HepG2 (cell line): ENCODE results near the gene BMPR2. TPM values are rescaled to one million over a fixed set of nuclear protein-coding genes. Genes with fewer than 3 reads are reported as not detected.

Experiments used
- AKAP8 ChIP-seq: sonication (generic); formaldehyde crosslinking; IDR thresholded peaks from 2 replicates; pipeline ENCODE4 v1.5.1; 2020; ENCODE audit warnings: mild to moderate bottlenecking, missing genetic modification reagents
- ARID2 ChIP-seq: sonication (generic); formaldehyde crosslinking; IDR thresholded peaks from 2 replicates; pipeline ENCODE4 v1.8.1; 2022; ENCODE audit warnings: mild to moderate bottlenecking, missing genetic modification reagents, borderline replicate concordance
- BRCA1 ChIP-seq: sonication (generic); formaldehyde crosslinking; IDR thresholded peaks from 2 replicates; pipeline ENCODE4 v1.4.0; 2020; ENCODE audit warnings: missing genetic modification reagents
- GFI1 ChIP-seq: sonication (generic); formaldehyde crosslinking; IDR thresholded peaks from 2 replicates; pipeline ENCODE4 v1.5.0; 2020; ENCODE audit warnings: missing genetic modification reagents, mild to moderate bottlenecking, borderline replicate concordance
- HOXA9 ChIP-seq: sonication (generic); formaldehyde crosslinking; IDR thresholded peaks from 2 replicates; pipeline ENCODE4 v1.8.1; 2022; ENCODE audit warnings: missing genetic modification reagents, mild to moderate bottlenecking, moderate library complexity, borderline replicate concordance
- IKZF4 ChIP-seq: sonication (generic); formaldehyde crosslinking; IDR thresholded peaks from 2 replicates; pipeline ENCODE4 v1.5.1; 2020; ENCODE audit warnings: borderline replicate concordance, mild to moderate bottlenecking, low read depth, missing genetic modification reagents; ENCODE audit errors: not compliant biosample characterization
- MAZ ChIP-seq, 2 experiments: sonication (generic) in 1 of 2; formaldehyde crosslinking in 1 of 2; IDR thresholded peaks; 2 replicates each; pipeline versions ENCODE4 v1.5.0 to v1.6.1; 2012 to 2020; ENCODE audit warnings: low read depth in 2 of 2, mild to moderate bottlenecking in 2 of 2, borderline replicate concordance in 1 of 2, improper control_type of control experiment in 1 of 2, low read length in 1 of 2, missing genetic modification reagents in 1 of 2, moderate library complexity in 1 of 2
- MYC ChIP-seq: sonication (generic); formaldehyde crosslinking; IDR thresholded peaks from 2 replicates; pipeline ENCODE4 v1.9.0; 2021; ENCODE audit warnings: missing genetic modification reagents, borderline replicate concordance
- PLSCR1 ChIP-seq: sonication (generic); formaldehyde crosslinking; IDR thresholded peaks from 2 replicates; pipeline ENCODE4 v1.5.0; 2020; ENCODE audit warnings: missing genetic modification reagents, mild to moderate bottlenecking, borderline replicate concordance
- SETDB1 ChIP-seq: sonication (generic); formaldehyde crosslinking; IDR thresholded peaks from 2 replicates; pipeline ENCODE4 v1.5.1; 2020; ENCODE audit warnings: missing genetic modification reagents, mild to moderate bottlenecking, borderline replicate concordance
- SP2 ChIP-seq: sonication (generic); formaldehyde crosslinking; IDR thresholded peaks from 2 replicates; pipeline ENCODE4 v1.5.1; 2020; ENCODE audit warnings: mild to moderate bottlenecking, missing genetic modification reagents
- TRIM22 ChIP-seq: fragments of 450-650 bp; IDR thresholded peaks from 2 replicates; pipeline ENCODE4 v1.6.1; 2017
- ZFP1 ChIP-seq: IDR thresholded peaks from 2 replicates; pipeline ENCODE4 v1.6.1; 2016
- ZFX ChIP-seq: sonication (generic); formaldehyde crosslinking; IDR thresholded peaks from 2 replicates; pipeline ENCODE4 v1.4.0; 2020; ENCODE audit warnings: mild to moderate bottlenecking, low read depth, missing genetic modification reagents, moderate library complexity
- ZMAT5 ChIP-seq: sonication (generic); formaldehyde crosslinking; IDR thresholded peaks from 2 replicates; pipeline ENCODE4 v1.5.0; 2020; ENCODE audit warnings: mild to moderate bottlenecking, low read depth, missing genetic modification reagents, borderline replicate concordance
- ZNF142 ChIP-seq: sonication (generic); formaldehyde crosslinking; IDR thresholded peaks from 2 replicates; pipeline ENCODE4 v1.4.0; 2020; ENCODE audit warnings: missing genetic modification reagents
- ZNF292 ChIP-seq: sonication (generic); formaldehyde crosslinking; IDR thresholded peaks from 2 replicates; pipeline ENCODE4 v1.8.1; 2022; ENCODE audit warnings: mild to moderate bottlenecking, low read depth, missing genetic modification reagents, borderline replicate concordance
- ZNF331 ChIP-seq: sonication (generic); formaldehyde crosslinking; IDR thresholded peaks from 2 replicates; pipeline ENCODE4 v1.4.0; 2020; ENCODE audit warnings: missing genetic modification reagents
- ZNF746 ChIP-seq: sonication (generic); formaldehyde crosslinking; IDR thresholded peaks from 2 replicates; pipeline ENCODE4 v1.8.0; 2022; ENCODE audit warnings: mild to moderate bottlenecking, missing genetic modification reagents
- ZSCAN30 ChIP-seq: sonication (generic); formaldehyde crosslinking; IDR thresholded peaks from 2 replicates; pipeline ENCODE4 v1.5.0; 2020; ENCODE audit warnings: mild to moderate bottlenecking, missing genetic modification reagents
- polyA plus RNA-seq, 8 experiments: library from polyadenylated mRNA; depleted of rRNA in 3 of 8; stranded (reverse) in 7 of 8; unstranded in 1 of 8; fragments of >200 nt; fragmentation: Illumina TruSeq in 4 of 8; extraction: Trizol in 4 of 8; gene quantifications; 2 replicates each; pipeline versions ENCODE4 v1.2.1 to v1.2.3, GENCODE V29; 2011 to 2016; ENCODE audit warnings: low read depth in 4 of 8, missing spikeins in 1 of 8, mixed read lengths in 1 of 8; ENCODE audit not compliant: insufficient read depth in 1 of 8
- total RNA-seq, 5 experiments: library from RNA; depleted of rRNA; stranded (reverse); fragments of >200 nt; fragmentation: Illumina TruSeq; extraction: Trizol; gene quantifications; 2 replicates each; pipeline ENCODE4 v1.2.3, GENCODE V29; 2016; ENCODE audit warnings: low read depth in 1 of 5

The BMPR2 gene
- total and polyA plus RNA-seq, 2 of the 13 experiments (the other 11 are each of a cell fraction or from before 2014, with no cell fraction given) = 5.5 to 10.3 TPM

- no peak for TF ChIP-seq HOXA9 (CRISPR knock-in tag)
- no peak; the same call in 1 of the 2 replicates for TF ChIP-seq ARID2 (CRISPR knock-in tag)
- no peak; the same call in 1 of the 2 replicates for TF ChIP-seq BRCA1 (CRISPR knock-in tag)
- TF ChIP-seq GFI1 (CRISPR knock-in tag) = peak; percentile 61
- TF ChIP-seq ZMAT5 (CRISPR knock-in tag) = no peak
- peak; percentile 78 for TF ChIP-seq ZNF331
- TF ChIP-seq ZNF292 = peak; percentile 21; the same call in 1 of the 2 replicates
- TF ChIP-seq ZNF746 = no peak; the same call in 1 of the 2 replicates
- TF ChIP-seq IKZF4 (CRISPR knock-in tag) = no peak
- TF ChIP-seq TRIM22 = no peak
- 0 out of 2 replicates have a peak, but pooled peaks have one; percentile 33 for TF ChIP-seq ZFP1
- TF ChIP-seq PLSCR1 (CRISPR knock-in tag) = peak; percentile 60; the same call in 1 of the 2 replicates
- TF ChIP-seq ZFX (CRISPR knock-in tag) = peak; percentile 85
- no peak; the same call in 1 of the 2 replicates for TF ChIP-seq ZNF142
- TF ChIP-seq SETDB1 (CRISPR knock-in tag) = no peak
- TF ChIP-seq AKAP8 (CRISPR knock-in tag) = no peak
- TF ChIP-seq ZSCAN30 (CRISPR knock-in tag) = peak; percentile 62; the same call in 1 of the 2 replicates
- peak; percentile 81 for TF ChIP-seq MAZ (IDR thresholded peaks at IDR 0.05; ENCODE audit: borderline replicate concordance, low read depth, low read length)
- peak; percentile 83 for TF ChIP-seq MAZ (CRISPR knock-in tag; IDR thresholded peaks at IDR 0.05; ENCODE audit: low read depth)
- no peak for TF ChIP-seq SP2 (CRISPR knock-in tag)
- TF ChIP-seq MYC (CRISPR knock-in tag) = peak; percentile 73
Measured at GRCh38 chr2:202375609-202376408, at the start of gene BMPR2 (continued).
